OCI-LY1 (cell line): ENCODE results near the gene YPEL2.

ENCODE experiments used
- H2AFZ ChIP-seq: fragments of 200-600 bp; sonication (generic), shearing (Covaris generic); 2 replicates; pipeline ENCODE4 v1.6.0; 2014; ENCODE audit warnings: antibody characterized with exemption, mild to moderate bottlenecking, low read length
- H3F3A ChIP-seq: fragments of 200-600 bp; sonication (generic), shearing (Covaris generic); 2 replicates; pipeline ENCODE4 v1.6.0; 2014; ENCODE audit warnings: mild to moderate bottlenecking, antibody characterized with exemption, low read length, moderate library complexity; ENCODE audit not compliant: insufficient read depth
- H3K27ac ChIP-seq: fragments of 200-600 bp; sonication (generic); 2 replicates; pipeline ENCODE4 v1.5.1; 2014; ENCODE audit warnings: low read length, mixed run types, mild to moderate bottlenecking, low read depth; ENCODE audit not compliant: poor library complexity, severe bottlenecking
- H3K27me3 ChIP-seq: fragments of 200-600 bp; sonication (generic); 2 replicates; pipeline ENCODE4 v1.6.0; 2014; ENCODE audit warnings: antibody characterized with exemption, mild to moderate bottlenecking, low read length, moderate library complexity; ENCODE audit not compliant: insufficient read depth
- H3K36me3 ChIP-seq: fragments of 200-600 bp; sonication (generic); 2 replicates; pipeline ENCODE4 v1.6.1; 2014; ENCODE audit warnings: mild to moderate bottlenecking, antibody characterized with exemption, low read length, moderate library complexity, mixed read lengths; ENCODE audit not compliant: insufficient read depth
- H3K4me1 ChIP-seq: fragments of 200-600 bp; sonication (generic); 2 replicates; pipeline ENCODE4 v1.5.1; 2014; ENCODE audit warnings: mild to moderate bottlenecking, low read length, moderate library complexity; ENCODE audit not compliant: insufficient read depth, severe bottlenecking
- H3K4me2 ChIP-seq: fragments of 200-600 bp; sonication (generic), shearing (Covaris generic); 2 replicates; pipeline ENCODE4 v1.6.1; 2014; ENCODE audit warnings: low read length
- H3K4me3 ChIP-seq: fragments of 200-600 bp; sonication (generic); 2 replicates; pipeline ENCODE4 v1.5.1; 2014; ENCODE audit warnings: low read length, low read depth, mild to moderate bottlenecking, mixed read lengths; ENCODE audit not compliant: poor library complexity, severe bottlenecking
- H3K79me2 ChIP-seq: fragments of 200-600 bp; shearing (Covaris generic); 2 replicates; pipeline ENCODE4 v1.6.1; 2016; ENCODE audit warnings: mixed run types, low read length, mixed read lengths; ENCODE audit not compliant: insufficient read depth
- H3K9ac ChIP-seq: fragments of 200-600 bp; sonication (generic), shearing (Covaris generic); 2 replicates; pipeline ENCODE4 v1.6.1; 2014; ENCODE audit warnings: mild to moderate bottlenecking, low read length, mixed read lengths
- H3K9me2 ChIP-seq: fragments of 200-600 bp; sonication (generic), shearing (Covaris generic); 2 replicates; pipeline ENCODE4 v1.6.1; 2014; ENCODE audit warnings: low read depth, mild to moderate bottlenecking, low read length, mixed read lengths
- H3K9me3 ChIP-seq: fragments of 200-600 bp; shearing (Covaris generic); 2 replicates; pipeline ENCODE4 v1.6.1; 2014; ENCODE audit warnings: low read length, mixed read lengths
- H4K20me1 ChIP-seq: fragments of 200-600 bp; sonication (generic), shearing (Covaris generic); 2 replicates; pipeline ENCODE4 v1.6.0; 2016; ENCODE audit warnings: mild to moderate bottlenecking, low read length; ENCODE audit not compliant: insufficient read depth
- CTCF ChIP-seq: fragments of 200-600 bp; sonication (generic), shearing (Covaris generic); IDR thresholded peaks from 2 replicates; pipeline ENCODE4 v1.5.1; 2017; ENCODE audit warnings: mild to moderate bottlenecking, antibody characterized with exemption, low read length, moderate library complexity, mixed read lengths
- EZH2 ChIP-seq: fragments of 200-600 bp; sonication (generic), shearing (Covaris generic); IDR thresholded peaks from 2 replicates; pipeline ENCODE4 v1.8.0; 2017; ENCODE audit warnings: borderline replicate concordance, mixed run types, mild to moderate bottlenecking, antibody characterized with exemption, low read length, moderate library complexity, mixed read lengths

YPEL2 gene

DNA sequence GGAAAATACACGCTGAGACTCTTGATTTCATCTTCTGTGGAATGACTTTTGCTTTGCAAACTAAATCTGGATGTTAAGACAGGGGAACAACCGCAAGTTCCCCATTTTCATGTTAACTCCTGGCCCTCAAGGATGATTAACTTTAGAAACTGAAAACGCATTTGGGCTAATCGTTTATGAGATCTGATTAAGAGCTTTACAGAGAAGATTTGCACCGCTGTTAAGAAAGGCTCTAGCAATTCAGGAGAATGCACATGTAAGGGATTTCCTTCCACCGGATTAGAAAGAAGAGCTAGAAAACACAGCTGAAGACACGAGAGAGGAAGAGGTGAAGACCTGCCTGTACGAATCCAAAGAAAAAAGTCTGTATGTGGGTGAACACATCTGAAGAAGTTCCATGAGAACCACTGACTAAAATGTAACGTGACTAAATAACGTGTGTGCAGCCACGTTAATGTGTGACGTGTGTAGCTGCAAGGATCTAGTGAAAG is 106.4 kb downstream of the YPEL2 start:
- no peak overlapping the region for H3K4me3 ChIP-seq
- no peaks in the 10 kb centered on the region for H3K79me2 ChIP-seq
- H3K27ac ChIP-seq: no peak overlapping the region
- H3K9me2 ChIP-seq: no peaks in the 10 kb centered on the region
- no peak overlapping the region for H2AFZ ChIP-seq
- no peaks in the 10 kb centered on the region for H3F3A ChIP-seq
- TF ChIP-seq CTCF: no peak
- TF ChIP-seq EZH2: no peak
- 0 out of 2 replicates have a peak, but pooled peaks cover 3% of the 10 kb centered on the region for H3K27me3 ChIP-seq
- no peaks in the 10 kb centered on the region for H3K4me1 ChIP-seq
- no peaks in the 10 kb centered on the region for H3K9me3 ChIP-seq
- H4K20me1 ChIP-seq: no peaks in the 10 kb centered on the region
- H3K4me2 ChIP-seq: no peak overlapping the region
- H3K9ac ChIP-seq: no peak overlapping the region
- H3K36me3 ChIP-seq: no peaks in the 10 kb centered on the region

- TF ChIP-seq CTCF: no peak
- no peak for TF ChIP-seq EZH2
- no peak overlapping the region for H3K27ac ChIP-seq
- H3K36me3 ChIP-seq: no peaks in the 10 kb centered on the region
- no peak overlapping the region for H3K4me2 ChIP-seq
- H3K9ac ChIP-seq: no peak overlapping the region
- no peak overlapping the region for H2AFZ ChIP-seq
- 0 out of 2 replicates have a peak, but pooled peaks cover 3% of the 10 kb centered on the region for H3K27me3 ChIP-seq
- H3K9me2 ChIP-seq: no peaks in the 10 kb centered on the region
- no peaks in the 10 kb centered on the region for H3K79me2 ChIP-seq
- no peaks in the 10 kb centered on the region for H4K20me1 ChIP-seq
- H3K4me3 ChIP-seq: no peak overlapping the region
- H3F3A ChIP-seq: no peaks in the 10 kb centered on the region
- H3K4me1 ChIP-seq: no peaks in the 10 kb centered on the region
- no peaks in the 10 kb centered on the region for H3K9me3 ChIP-seq
Measured at GRCh38 chr17:59439262-59439661, 107.8 kb downstream of the YPEL2 start.

DNA sequence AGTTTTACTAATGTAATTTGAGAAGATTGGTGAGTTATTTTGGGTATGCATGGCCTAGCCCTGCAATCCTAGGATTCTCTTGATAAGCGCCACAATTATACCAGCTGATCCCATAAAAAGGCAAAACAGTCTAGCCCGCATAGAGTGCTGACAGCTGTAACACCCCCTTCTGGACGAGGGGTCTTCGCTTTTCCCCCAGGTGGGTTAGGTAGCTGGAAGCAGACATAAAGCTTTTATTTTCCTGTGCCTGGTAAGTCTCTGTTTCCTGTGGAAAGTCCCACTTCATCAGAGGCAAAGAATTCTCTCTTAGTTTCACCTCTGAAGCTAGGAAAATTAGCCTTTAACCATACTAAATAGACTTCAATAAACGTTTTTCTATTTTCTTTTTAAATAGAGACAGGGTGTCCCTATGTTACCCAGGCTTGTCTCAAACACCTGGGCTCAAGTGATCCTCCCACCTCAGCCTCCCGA is 108.3 kb downstream of the YPEL2 start:
- H3K79me2 ChIP-seq: no peaks in the 10 kb centered on the region
- no peaks in the 10 kb centered on the region for H3K4me1 ChIP-seq
- no peak overlapping the region for H2AFZ ChIP-seq
- H3K27me3 ChIP-seq: 0 out of 2 replicates have a peak, but pooled peaks cover 3% of the 10 kb centered on the region
- no peaks in the 10 kb centered on the region for H3K9me3 ChIP-seq
- TF ChIP-seq EZH2 (no peak), CTCF (no peak)
- no peak overlapping the region for H3K27ac ChIP-seq
- no peaks in the 10 kb centered on the region for H3K9me2 ChIP-seq
- H3F3A ChIP-seq: no peaks in the 10 kb centered on the region
- H3K4me3 ChIP-seq: no peak overlapping the region
- no peak overlapping the region for H3K4me2 ChIP-seq
- no peak overlapping the region for H3K9ac ChIP-seq
- H4K20me1 ChIP-seq: no peaks in the 10 kb centered on the region
- no peaks in the 10 kb centered on the region for H3K36me3 ChIP-seq
